K562 (cell line): ENCODE data around the gene LBR. TPM values are rescaled to one million over a fixed set of nuclear protein-coding genes. Genes with fewer than 3 reads are reported as not detected.
A peak's percentile ranks its signal among the peaks of the same experiment; 100 is the strongest.

ENCODE experiments used
- CBX5 ChIP-seq: IDR thresholded peaks from 2 replicates; pipeline ENCODE4 v1.6.1; 2014; ENCODE audit warnings: low read depth, borderline replicate concordance
- CLOCK ChIP-seq: fragments of 250-450 bp; sonication (Bioruptor Pico); IDR thresholded peaks from 2 replicates; pipeline ENCODE4 v1.4.0; 2020; ENCODE audit warnings: mild to moderate bottlenecking, moderate library complexity, borderline replicate concordance
- CREB1 ChIP-seq, 2 experiments: sonication (generic) in 1 of 2; formaldehyde crosslinking in 1 of 2; IDR thresholded peaks; 2 replicates each; pipeline versions ENCODE4 v1.6.1 to v1.8.0; 2012 to 2022; ENCODE audit warnings: inconsistent platforms in 1 of 2, mild to moderate bottlenecking in 1 of 2, missing genetic modification reagents in 1 of 2, moderate library complexity in 1 of 2
- GABPB2 ChIP-seq: fragments of 250-450 bp; sonication (Bioruptor Pico); conservative IDR thresholded peaks from 2 replicates; pipeline ENCODE4 v1.5.1; 2021; ENCODE audit warnings: mild to moderate bottlenecking
- MBD2 ChIP-seq: sonication (generic); IDR thresholded peaks from 2 replicates; pipeline ENCODE4 v1.6.1; 2016; ENCODE audit warnings: low read depth, borderline replicate concordance
- PKNOX1 ChIP-seq: fragments of 450-650 bp; IDR thresholded peaks from 2 replicates; pipeline ENCODE4 v1.6.1; 2016
- POLR2AphosphoS5 ChIP-seq: IDR thresholded peaks from 2 replicates; pipeline ENCODE4 v1.6.1; 2011; ENCODE audit warnings: mild to moderate bottlenecking, low read depth, low read length, moderate library complexity; ENCODE audit not compliant: control insufficient read depth, insufficient read depth
- REST ChIP-seq, 2 experiments: fragments of 450-650 bp; formaldehyde crosslinking in 1 of 2; IDR thresholded peaks; 2 replicates each; pipeline versions ENCODE4 v1.4.0 to v1.6.1; 2014 to 2020; ENCODE audit warnings: mild to moderate bottlenecking in 2 of 2, borderline replicate concordance in 1 of 2, low read depth in 1 of 2
- SLC30A9 ChIP-seq: fragments of 250-450 bp; sonication (Bioruptor Pico); IDR thresholded peaks from 2 replicates; pipeline ENCODE4 v1.8.0; 2022; ENCODE audit warnings: mild to moderate bottlenecking, moderate library complexity
- TAF15 ChIP-seq: fragments of 200-400 bp; formaldehyde crosslinking; IDR thresholded peaks from 2 replicates; pipeline ENCODE4 v1.6.1; 2017; ENCODE audit warnings: mild to moderate bottlenecking, low read depth, low read length, moderate library complexity
- TOE1 ChIP-seq, 2 experiments: fragments of 450-650 bp in 1 of 2; sonication (generic) in 1 of 2; formaldehyde crosslinking in 1 of 2; IDR thresholded peaks; 2 replicates each; pipeline versions ENCODE4 v1.7.1 to v1.8.0; 2016 to 2022; ENCODE audit warnings: borderline replicate concordance in 2 of 2, mild to moderate bottlenecking in 2 of 2, antibody characterized with exemption in 1 of 2, inconsistent platforms in 1 of 2, low read depth in 1 of 2, missing genetic modification reagents in 1 of 2, moderate library complexity in 1 of 2
- ZNF239 ChIP-seq: fragments of 250-450 bp; sonication (Bioruptor Pico); IDR thresholded peaks from 2 replicates; pipeline ENCODE4 v1.4.0; 2020; ENCODE audit warnings: mild to moderate bottlenecking
- ZZZ3 ChIP-seq: fragments of 450-650 bp; IDR thresholded peaks from 2 replicates; pipeline ENCODE4 v1.6.1; 2016; ENCODE audit warnings: antibody characterized with exemption, mild to moderate bottlenecking, moderate library complexity
- polyA plus RNA-seq, 8 experiments: library from polyadenylated mRNA; depleted of rRNA in 4 of 8; stranded (reverse) in 5 of 8; unstranded in 3 of 8; fragments of >200 nt; fragmentation: Nextera tagmentation in 2 of 8; fragmentation: Illumina TruSeq in 1 of 8; extraction: Ambion mirVana in 2 of 8; extraction: Trizol in 1 of 8; gene quantifications; 2 replicates each; pipeline versions ENCODE4 v1.2.1 to v1.2.3, GENCODE V29; 2011 to 2014; ENCODE audit warnings: inconsistent platforms in 1 of 8, missing spikeins in 1 of 8
- total RNA-seq, 7 experiments: library from RNA; depleted of rRNA in 6 of 7; stranded (reverse); fragments of >200 nt in 6 of 7; fragmentation: Illumina TruSeq in 2 of 7; extraction: Trizol in 2 of 7; gene quantifications; 2 replicates each; pipeline versions ENCODE4 v1.2.1 to v1.2.3, GENCODE V29; 2011 to 2021; ENCODE audit warnings: low replicate concordance in 1 of 7

The LBR gene
- total and polyA plus RNA-seq, 9 of the 15 experiments (the other 6 are each of a cell fraction or from before 2014, with no cell fraction given), result 102 to 229 (median 197) TPM

GRCh38 chr1:225428068-225428880 lies 436 bp upstream of the LBR start (continued):
- TF ChIP-seq REST (IDR thresholded peaks at IDR 0.05; ENCODE audit: borderline replicate concordance) (no peak), REST (CRISPR knock-in tag; IDR thresholded peaks at IDR 0.05; ENCODE audit: low read depth) (no peak; the same call in 1 of the 2 replicates), MBD2 (peak; percentile 81; the same call in 1 of the 2 replicates), TAF15 (no peak), CREB1 (IDR thresholded peaks at IDR 0.05) (peak; percentile 69), CREB1 (CRISPR knock-in tag; IDR thresholded peaks at IDR 0.05) (peak; percentile 82), GABPB2 (CRISPR knock-in tag) (no peak), CBX5 (no peak), SLC30A9 (no peak), PKNOX1 (0 out of 2 replicates have a peak, but pooled peaks have one; percentile 21), CLOCK (no peak), ZZZ3 (no peak), ZNF239 (no peak), TOE1 (IDR thresholded peaks at IDR 0.05; ENCODE audit: borderline replicate concordance) (peak; percentile 74; the same call in 1 of the 2 replicates), TOE1 (CRISPR knock-in tag; IDR thresholded peaks at IDR 0.05; ENCODE audit: borderline replicate concordance, low read depth) (0 out of 2 replicates have a peak, but pooled peaks have one; percentile 37), POLR2AphosphoS5 (peak; percentile 85; the same call in 1 of the 2 replicates)
